Panc1 (cell line): ENCODE results near the gene PPARG. TPM values are rescaled to one million over a fixed set of nuclear protein-coding genes. Genes with fewer than 3 reads are reported as not detected.
A peak's percentile ranks its signal among the peaks of the same experiment; 100 is the strongest.

ENCODE experiments used
- ATAC-seq: fragments of 200-7000 bp; cut with Tn5 transposase; 2 replicates; pipeline ENCODE4 v1.9.1; 2020; ENCODE audit warnings: mild to moderate bottlenecking, moderate library complexity
- Bru-seq: library from RNA; stranded (reverse); fragments of 400-500 nt; gene quantifications from one replicate; lab custom pipeline; 2021; lab: Mats Ljungman, UMichigan
- BruChase-seq, 2 experiments: library from RNA; stranded (reverse); fragments of 400-500 nt; gene quantifications; one replicate each; lab custom pipeline; 2021; lab: Mats Ljungman, UMichigan
- BruUV-seq: library from RNA; stranded (reverse); fragments of 400-500 nt; replicated peaks from 2 replicates; lab custom pipeline; 2021; lab: Mats Ljungman, UMichigan
- CTCF ChIA-PET: fragments of 300-600 bp; sonication (Branson Sonifier 250); formaldehyde crosslinking; loops from one replicate; lab custom pipeline; 2022; ENCODE audit warnings: antibody characterized with exemption; lab: Charles Lee
- POLR2A ChIA-PET: fragments of 300-600 bp; sonication (Branson Sonifier 250); formaldehyde crosslinking; loops from one replicate; lab custom pipeline; 2022; ENCODE audit warnings: antibody characterized with exemption; lab: Charles Lee
- DNase-seq: peaks from one replicate; pipeline ENCODE4 v3.0.0-alpha.2; 2010; ENCODE audit warnings: low read depth, low spot score
- H3K27ac ChIP-seq: 2 replicates; pipeline ENCODE4 v1.5.1; 2011; ENCODE audit warnings: mild to moderate bottlenecking, low read length, inconsistent platforms
- H3K27me3 ChIP-seq: fragments of 200-500 bp; sonication (Bioruptor generic); 2 replicates; pipeline ENCODE4 v1.6.0; 2014; ENCODE audit warnings: low read length, inconsistent platforms; ENCODE audit not compliant: control insufficient read depth, insufficient read depth
- H3K36me3 ChIP-seq: fragments of 200-500 bp; sonication (Bioruptor generic); 2 replicates; pipeline ENCODE4 v1.5.1; 2014; ENCODE audit warnings: inconsistent platforms, mild to moderate bottlenecking, low read length, moderate library complexity; ENCODE audit not compliant: control insufficient read depth, insufficient read depth
- H3K4me1 ChIP-seq: 2 replicates; pipeline ENCODE4 v1.5.1; 2011; ENCODE audit warnings: inconsistent platforms, mild to moderate bottlenecking, low read length, moderate library complexity; ENCODE audit not compliant: control insufficient read depth, insufficient read depth
- H3K4me3 ChIP-seq, 2 experiments: 2 replicates each; pipeline ENCODE4 v1.5.1; 2011 to 2012; ENCODE audit warnings: low read depth in 2 of 2, low read length in 2 of 2, mild to moderate bottlenecking in 2 of 2, inconsistent platforms in 1 of 2, moderate library complexity in 1 of 2
- H3K9me3 ChIP-seq: fragments of 200-500 bp; sonication (Bioruptor generic); 2 replicates; pipeline ENCODE4 v1.5.1; 2014; ENCODE audit warnings: low read depth, mild to moderate bottlenecking, inconsistent platforms, low read length, moderate library complexity; ENCODE audit not compliant: control insufficient read depth, insufficient read depth
- CTCF ChIP-seq: fragments of 450-650 bp; IDR thresholded peaks from 2 replicates; pipeline ENCODE4 v1.5.1; 2017; ENCODE audit warnings: mild to moderate bottlenecking
- POLR2AphosphoS5 ChIP-seq: IDR thresholded peaks from 2 replicates; pipeline ENCODE4 v1.6.1; 2012; ENCODE audit warnings: mild to moderate bottlenecking, low read depth, low read length, moderate library complexity
- REST ChIP-seq, 2 experiments: IDR thresholded peaks; 2 replicates each; pipeline ENCODE4 v1.6.1; 2011 to 2012; ENCODE audit warnings: low read depth in 2 of 2, control low read depth in 1 of 2, low read length in 1 of 2, mild to moderate bottlenecking in 1 of 2, moderate library complexity in 1 of 2; ENCODE audit not compliant: insufficient read depth in 1 of 2
- SIN3A ChIP-seq: IDR thresholded peaks from 2 replicates; pipeline ENCODE4 v1.6.1; 2012; ENCODE audit warnings: low read depth, mild to moderate bottlenecking, low read length, moderate library complexity, borderline replicate concordance; ENCODE audit not compliant: insufficient read depth
- TCF7L2 ChIP-seq: IDR thresholded peaks from 2 replicates; pipeline ENCODE4 v1.6.1; 2011; ENCODE audit warnings: mild to moderate bottlenecking, low read depth, low read length, inconsistent platforms
- in situ Hi-C: cut with HindIII; loops from 2 replicates; pipeline ENCODE4 v1.10.0; 2016; ENCODE audit warnings: low sequenced_read_pairs, low pct_unique_long_range_greater_than_20kb
- intact Hi-C: fragments of 100-400 bp; cut with micrococcal nuclease; formaldehyde crosslinking; loops from one replicate; pipeline ENCODE4 v1.10.0; 2022; ENCODE audit not compliant: unreplicated experiment
- long read RNA-seq: library from polyadenylated mRNA; unstranded; transcript quantifications from one replicate; pipeline ENCODE4 v2.0.0, GENCODE V29; 2021; ENCODE audit not compliant: unreplicated experiment
- polyA plus RNA-seq: library from polyadenylated mRNA; unstranded; fragments of >200 nt; gene quantifications from one replicate; pipeline ENCODE4 v1.2.1, GENCODE V29; 2012; ENCODE audit warnings: missing spikeins; ENCODE audit not compliant: insufficient read length
- total RNA-seq: library from RNA; stranded (reverse); gene quantifications from one replicate; pipeline ENCODE4 v1.2.1, GENCODE V29; 2021; ENCODE audit not compliant: unreplicated experiment

Gene PPARG
- total RNA-seq: 88.1 TPM
- 66.6 TPM for polyA plus RNA-seq
- percentile 97 among the genes with signal in this experiment for Bru-seq, nascent RNA
- BruChase-seq, experiment 1, labeled RNA remaining after a 2-hour chase: percentile 85 among the genes with signal in this experiment
- BruChase-seq, experiment 2, labeled RNA remaining after a 6-hour chase: percentile 78 among the genes with signal in this experiment
- long read RNA-seq, transcript PPARG-206 (8 exons, 2,006 nt): major isoform, 120 of 244 reads
- long read RNA-seq, transcript PPARG-202 (8 exons, 1,870 nt): minor isoform, 37 of 244 reads
- long read RNA-seq, transcript PPARG-207 (7 exons, 1,722 nt): minor isoform, 12 of 244 reads
- long read RNA-seq, partial matches to known transcripts: 11 of 244 reads
- long read RNA-seq, other reads (novel, unspliced or antisense): 63 of 244 reads

GRCh38 chr3:12288182-12289129, at the start of gene PPARG:
Gene PPARG (plus strand): TSS chr3:12289070. CDS start chr3:12379712, 90,642 bp downstream.
- in situ Hi-C loops (no loop called here), intact Hi-C loops (loop anchor here (10.0 kb wide), 2 partner anchors 94 to 154 kb away; no protein-coding TSS in a partner anchor)
- TF ChIP-seq SIN3A (0 out of 2 replicates have a peak, but pooled peaks have one; percentile 23), CTCF (no peak), REST (IDR thresholded peaks at IDR 0.05; ENCODE audit: insufficient read depth in 1 of 2, low read depth in 2 of 2, low read length in 1 of 2) (no peak), TCF7L2 (no peak), POLR2AphosphoS5 (peak; percentile 56)
- peak within 1 kb of the TSS; percentile 93 for H3K27ac ChIP-seq
- H3K27me3 ChIP-seq: no peaks in the 10 kb centered on the region
- DNase-seq: no peak
- H3K4me1 ChIP-seq: peaks cover 8% of the 10 kb centered on the region
- H3K4me3 ChIP-seq: peak within 1 kb of the TSS; percentile 64 to 76
- peak; percentile 89 for ATAC-seq
- ChIA-PET CTCF (interaction anchor here (0.7 kb wide), 1 partner anchor 107 kb away, joined by 3 read pairs; no protein-coding TSS in a partner anchor), POLR2A (interaction anchor here (0.5 kb wide), 1 partner anchor 647 kb away, joined by 4 read pairs; no protein-coding TSS in a partner anchor)
- no TSS peak for BruUV-seq
- H3K36me3 ChIP-seq: no peaks in the 10 kb centered on the region
- no peaks in the 10 kb centered on the region for H3K9me3 ChIP-seq

- H3K27me3 ChIP-seq: no peaks in the 10 kb centered on the region
- CTCF ChIA-PET: no interaction called here
- H3K9me3 ChIP-seq: no peaks in the 10 kb centered on the region
- no TSS peak for BruUV-seq
- in situ Hi-C loops (no loop called here), intact Hi-C loops (no loop called here)
- no peaks in the 10 kb centered on the region for H3K36me3 ChIP-seq
- no peaks in the 10 kb centered on the region for H3K4me1 ChIP-seq
- H3K27ac ChIP-seq: no peak overlapping the region
- TF ChIP-seq REST (IDR thresholded peaks at IDR 0.05; ENCODE audit: insufficient read depth in 1 of 2, low read depth in 2 of 2, low read length in 1 of 2): no peak
- TF ChIP-seq CTCF: no peak
- no peak for TF ChIP-seq POLR2AphosphoS5
- TF ChIP-seq TCF7L2: no peak
- TF ChIP-seq SIN3A: no peak
- no peak overlapping the region for H3K4me3 ChIP-seq
- POLR2A ChIA-PET: no interaction called here
- DNase-seq (no peak), ATAC-seq (no peak)
Observed at GRCh38 chr3:12239301-12239700, 49.6 kb upstream of the PPARG start.
